K562 (cell line): ENCODE results near the gene SH3BGRL3. TPM values are rescaled to one million over a fixed set of nuclear protein-coding genes. Genes with fewer than 3 reads are reported as not detected.

Experiments
- BCL6 ChIP-seq: fragments of 250-450 bp; sonication (Bioruptor Pico); IDR thresholded peaks from 2 replicates; pipeline ENCODE4 v1.4.0; 2020
- BHLHE40 ChIP-seq: IDR thresholded peaks from 2 replicates; pipeline ENCODE4 v1.6.1; 2011; ENCODE audit warnings: low read length, improper control_type of control experiment
- CBX2 ChIP-seq: fragments of 200-600 bp; sonication (generic); IDR thresholded peaks from one replicate; pipeline ENCODE4 v1.6.1; 2012; ENCODE audit warnings: mild to moderate bottlenecking, low read length, inconsistent platforms; ENCODE audit not compliant: insufficient read depth, poor library complexity, severe bottlenecking
- KDM2B ChIP-seq: fragments of 250-450 bp; sonication (Bioruptor Pico); IDR thresholded peaks from 2 replicates; pipeline ENCODE4 v1.8.0; 2021; ENCODE audit warnings: mild to moderate bottlenecking, moderate library complexity
- KLF1 ChIP-seq: fragments of 450-650 bp; IDR thresholded peaks from 2 replicates; pipeline ENCODE4 v1.6.1; 2016; ENCODE audit warnings: missing genetic modification characterization, missing compliant biosample characterization
- PHB2 ChIP-seq: fragments of 450-650 bp; IDR thresholded peaks from 2 replicates; pipeline ENCODE4 v1.6.1; 2017; ENCODE audit warnings: low read depth
- PHF20 ChIP-seq: fragments of 450-650 bp; IDR thresholded peaks from 2 replicates; pipeline ENCODE4 v1.6.1; 2018; ENCODE audit not compliant: partially characterized antibody
- POLR2AphosphoS5 ChIP-seq: IDR thresholded peaks from 2 replicates; pipeline ENCODE4 v1.6.1; 2011; ENCODE audit warnings: mild to moderate bottlenecking, low read depth, low read length, moderate library complexity; ENCODE audit not compliant: control insufficient read depth, insufficient read depth
- PURB ChIP-seq: sonication (generic); formaldehyde crosslinking; IDR thresholded peaks from 2 replicates; pipeline ENCODE4 v1.9.0; 2021; ENCODE audit warnings: low read depth, mild to moderate bottlenecking, missing genetic modification reagents
- RBM22 ChIP-seq: fragments of 200-400 bp; formaldehyde crosslinking; IDR thresholded peaks from 2 replicates; pipeline ENCODE4 v1.6.1; 2018; ENCODE audit warnings: low read length, low read depth; ENCODE audit not compliant: poor library complexity, severe bottlenecking
- SMAD3 ChIP-seq: fragments of 450-650 bp; formaldehyde crosslinking; conservative IDR thresholded peaks from 2 replicates; pipeline ENCODE4 v1.4.0; 2020; ENCODE audit warnings: mild to moderate bottlenecking
- ZBTB7A ChIP-seq: IDR thresholded peaks from 2 replicates; pipeline ENCODE4 v1.6.1; 2011; ENCODE audit warnings: low read depth, mild to moderate bottlenecking, low read length, moderate library complexity, borderline replicate concordance; ENCODE audit not compliant: control insufficient read depth
- ZNF282 ChIP-seq: sonication (generic); formaldehyde crosslinking; IDR thresholded peaks from 2 replicates; pipeline ENCODE4 v1.8.1; 2023; ENCODE audit warnings: missing genetic modification reagents
- polyA plus RNA-seq, 8 experiments: library from polyadenylated mRNA; depleted of rRNA in 4 of 8; stranded (reverse) in 5 of 8; unstranded in 3 of 8; fragments of >200 nt; fragmentation: Nextera tagmentation in 2 of 8; fragmentation: Illumina TruSeq in 1 of 8; extraction: Ambion mirVana in 2 of 8; extraction: Trizol in 1 of 8; gene quantifications; 2 replicates each; pipeline versions ENCODE4 v1.2.1 to v1.2.3, GENCODE V29; 2011 to 2014; ENCODE audit warnings: inconsistent platforms in 1 of 8, missing spikeins in 1 of 8
- total RNA-seq, 7 experiments: library from RNA; depleted of rRNA in 6 of 7; stranded (reverse); fragments of >200 nt in 6 of 7; fragmentation: Illumina TruSeq in 2 of 7; extraction: Trizol in 2 of 7; gene quantifications; 2 replicates each; pipeline versions ENCODE4 v1.2.1 to v1.2.3, GENCODE V29; 2011 to 2021; ENCODE audit warnings: low replicate concordance in 1 of 7
- TF ChIP-seq, protein P1 (sequence below): sonication (generic); formaldehyde crosslinking; IDR thresholded peaks from 2 replicates; pipeline ENCODE4 v1.8.1; 2022; ENCODE audit warnings: missing genetic modification reagents
- TF ChIP-seq, protein P2 (sequence below), 2 experiments: fragments of 450-650 bp; IDR thresholded peaks; 2 replicates each; pipeline ENCODE4 v1.6.1; 2018; ENCODE audit warnings: mild to moderate bottlenecking in 2 of 2, low read depth in 1 of 2; ENCODE audit not compliant: partially characterized antibody in 2 of 2

The SH3BGRL3 gene
- total and polyA plus RNA-seq, 9 of the 15 experiments (the other 6 are each of a cell fraction or from before 2014, with no cell fraction given): 30.3 to 140 (median 54.2) TPM

DNA sequence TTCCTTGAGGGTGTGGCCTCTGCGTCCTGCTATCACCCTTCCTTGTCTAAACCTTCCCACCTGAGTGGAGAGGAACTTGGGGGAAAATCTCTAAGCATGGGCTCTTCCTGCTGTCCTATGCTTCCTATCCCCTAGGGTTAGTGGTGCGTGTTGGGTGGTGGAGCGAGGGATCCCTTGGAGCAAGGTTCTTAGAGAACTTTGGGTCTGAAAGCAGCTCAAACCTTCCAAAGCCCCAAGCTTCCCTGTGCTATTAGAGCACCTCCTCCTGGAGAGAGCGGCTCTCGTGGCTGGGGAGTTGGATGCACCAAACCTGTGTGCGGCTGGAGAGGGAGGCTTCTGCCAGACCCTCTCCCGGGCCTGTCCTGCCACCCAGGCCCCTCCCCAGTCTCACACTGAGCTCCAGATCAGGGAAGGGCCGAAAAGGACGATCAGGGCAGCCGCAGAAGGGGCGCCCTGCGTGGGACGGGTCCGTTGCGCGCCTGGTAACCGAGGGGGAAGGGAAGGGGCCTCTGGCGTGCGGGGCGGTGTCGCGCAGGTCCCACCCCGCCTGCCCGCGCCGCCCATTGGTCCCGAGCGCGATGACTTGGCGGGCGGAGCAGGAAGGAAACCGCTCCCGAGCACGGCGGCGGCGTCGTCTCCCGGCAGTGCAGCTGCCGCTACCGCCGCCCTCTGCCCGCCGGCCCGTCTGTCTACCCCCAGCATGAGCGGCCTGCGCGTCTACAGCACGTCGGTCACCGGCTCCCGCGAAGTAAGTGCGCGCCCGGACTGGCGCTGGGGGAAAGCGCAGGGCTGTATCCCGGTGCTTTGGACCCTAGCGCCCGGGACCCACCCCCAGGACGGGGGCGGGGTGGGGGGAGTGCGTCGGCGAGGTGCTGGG is at the start of gene SH3BGRL3 (continued):
- TF ChIP-seq, protein P1, sequence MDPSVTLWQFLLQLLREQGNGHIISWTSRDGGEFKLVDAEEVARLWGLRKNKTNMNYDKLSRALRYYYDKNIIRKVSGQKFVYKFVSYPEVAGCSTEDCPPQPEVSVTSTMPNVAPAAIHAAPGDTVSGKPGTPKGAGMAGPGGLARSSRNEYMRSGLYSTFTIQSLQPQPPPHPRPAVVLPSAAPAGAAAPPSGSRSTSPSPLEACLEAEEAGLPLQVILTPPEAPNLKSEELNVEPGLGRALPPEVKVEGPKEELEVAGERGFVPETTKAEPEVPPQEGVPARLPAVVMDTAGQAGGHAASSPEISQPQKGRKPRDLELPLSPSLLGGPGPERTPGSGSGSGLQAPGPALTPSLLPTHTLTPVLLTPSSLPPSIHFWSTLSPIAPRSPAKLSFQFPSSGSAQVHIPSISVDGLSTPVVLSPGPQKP: no peak
- peak; percentile 61 for TF ChIP-seq BCL6 (CRISPR knock-in tag)
- TF ChIP-seq KDM2B (CRISPR knock-in tag): 0 out of 2 replicates have a peak, but pooled peaks have one; percentile 48
- TF ChIP-seq PHB2: no peak
- TF ChIP-seq CBX2: no peak
- TF ChIP-seq BHLHE40: peak; percentile 65
- TF ChIP-seq ZBTB7A: peak; percentile 84; the same call in 1 of the 2 replicates
- TF ChIP-seq PHF20: peak; percentile 36
- peak; percentile 37 for TF ChIP-seq KLF1 (tag)
- TF ChIP-seq ZNF282 (CRISPR knock-in tag): peak; percentile 83; the same call in 1 of the 2 replicates
- TF ChIP-seq, protein P2, sequence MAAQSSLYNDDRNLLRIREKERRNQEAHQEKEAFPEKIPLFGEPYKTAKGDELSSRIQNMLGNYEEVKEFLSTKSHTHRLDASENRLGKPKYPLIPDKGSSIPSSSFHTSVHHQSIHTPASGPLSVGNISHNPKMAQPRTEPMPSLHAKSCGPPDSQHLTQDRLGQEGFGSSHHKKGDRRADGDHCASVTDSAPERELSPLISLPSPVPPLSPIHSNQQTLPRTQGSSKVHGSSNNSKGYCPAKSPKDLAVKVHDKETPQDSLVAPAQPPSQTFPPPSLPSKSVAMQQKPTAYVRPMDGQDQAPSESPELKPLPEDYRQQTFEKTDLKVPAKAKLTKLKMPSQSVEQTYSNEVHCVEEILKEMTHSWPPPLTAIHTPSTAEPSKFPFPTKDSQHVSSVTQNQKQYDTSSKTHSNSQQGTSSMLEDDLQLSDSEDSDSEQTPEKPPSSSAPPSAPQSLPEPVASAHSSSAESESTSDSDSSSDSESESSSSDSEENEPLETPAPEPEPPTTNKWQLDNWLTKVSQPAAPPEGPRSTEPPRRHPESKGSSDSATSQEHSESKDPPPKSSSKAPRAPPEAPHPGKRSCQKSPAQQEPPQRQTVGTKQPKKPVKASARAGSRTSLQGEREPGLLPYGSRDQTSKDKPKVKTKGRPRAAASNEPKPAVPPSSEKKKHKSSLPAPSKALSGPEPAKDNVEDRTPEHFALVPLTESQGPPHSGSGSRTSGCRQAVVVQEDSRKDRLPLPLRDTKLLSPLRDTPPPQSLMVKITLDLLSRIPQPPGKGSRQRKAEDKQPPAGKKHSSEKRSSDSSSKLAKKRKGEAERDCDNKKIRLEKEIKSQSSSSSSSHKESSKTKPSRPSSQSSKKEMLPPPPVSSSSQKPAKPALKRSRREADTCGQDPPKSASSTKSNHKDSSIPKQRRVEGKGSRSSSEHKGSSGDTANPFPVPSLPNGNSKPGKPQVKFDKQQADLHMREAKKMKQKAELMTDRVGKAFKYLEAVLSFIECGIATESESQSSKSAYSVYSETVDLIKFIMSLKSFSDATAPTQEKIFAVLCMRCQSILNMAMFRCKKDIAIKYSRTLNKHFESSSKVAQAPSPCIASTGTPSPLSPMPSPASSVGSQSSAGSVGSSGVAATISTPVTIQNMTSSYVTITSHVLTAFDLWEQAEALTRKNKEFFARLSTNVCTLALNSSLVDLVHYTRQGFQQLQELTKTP (IDR thresholded peaks at IDR 0.05; ENCODE audit: low read depth in 1 of 2, partially characterized antibody in 2 of 2): peak in 1 of 2 experiments; percentile 44
- TF ChIP-seq RBM22: peak; percentile 98
- no peak; the same call in 1 of the 2 replicates for TF ChIP-seq SMAD3 (CRISPR knock-in tag)
- peak; percentile 21; the same call in 1 of the 2 replicates for TF ChIP-seq POLR2AphosphoS5
- TF ChIP-seq PURB: no peak
